ENCODE measurements around the gene GTF2H4.
A peak's percentile ranks its signal among the peaks of the same experiment; 100 is the strongest.

Gene GTF2H4

GRCh38 chr6:30882759-30883684 lies 25.0 kb upstream of the GTF2H4 start:
- ChIA-PET POLR2A (interaction anchor here (0.6 to 1.5 kb wide), 3 partner anchors 39 to 157 kb away, joined by 3 to 9 read pairs (median 3); partner anchors contain the start of gene IER3), CTCF (interaction anchor here (0.6 to 13.1 kb wide), 21 partner anchors 8 to 204 kb away, joined by 3 to 472 read pairs (median 8); partner anchors contain the start of gene VARS2)
- no peak for TF ChIP-seq CTCF (IDR thresholded peaks at IDR 0.05; ENCODE audit: insufficient read depth, low read length, missing control alignments)
- no peak for DNase-seq (ENCODE audit: low read depth, low spot score)
- peak overlapping the region; percentile 82 for H3K4me3 ChIP-seq (ENCODE audit: low read depth, low read length)

- H3K4me3 ChIP-seq (ENCODE audit: low read depth, low read length): peak within 1 kb of the TSS; percentile 82
- POLR2A ChIA-PET: interaction anchor here (0.6 to 1.0 kb wide), 5 partner anchors 40 to 270 kb away, joined by 3 to 5 read pairs (median 3); partner anchors contain the start of gene FLOT1
- no peak for TF ChIP-seq CTCF (IDR thresholded peaks at IDR 0.05; ENCODE audit: insufficient read depth, low read length, missing control alignments)
- CTCF ChIA-PET: interaction anchor here (0.6 to 13.1 kb wide), 17 partner anchors 10 to 205 kb away, joined by 3 to 472 read pairs (median 5); partner anchors contain the start of gene VARS2
- no peak for DNase-seq (ENCODE audit: low read depth, low spot score)
Measured at GRCh38 chr6:30883685-30884520, 24.1 kb upstream of the GTF2H4 start, which contains the start of gene DDR1. DDR1 (plus strand) TSS chr6:30884519; CDS start chr6:30888730, 4,211 bp downstream.

GRCh38 chr6:30884521-30885480 lies 23.2 kb upstream of the GTF2H4 start:
- no peak for TF ChIP-seq CTCF (IDR thresholded peaks at IDR 0.05; ENCODE audit: insufficient read depth, low read length, missing control alignments)
- no peak for DNase-seq (ENCODE audit: low read depth, low spot score)
- peak overlapping the region; percentile 82 for H3K4me3 ChIP-seq (ENCODE audit: low read depth, low read length)
- ChIA-PET CTCF (interaction anchor here (1.0 to 13.1 kb wide), 17 partner anchors 8 to 206 kb away, joined by 3 to 472 read pairs (median 5); partner anchors contain the start of gene VARS2), POLR2A (interaction anchor here (0.6 to 1.0 kb wide), 4 partner anchors 38 to 145 kb away, joined by 3 to 5 read pairs (median 4); partner anchors contain the start of gene FLOT1)

GRCh38 chr6:30885481-30885998 lies 22.5 kb upstream of the GTF2H4 start:
- no peak for TF ChIP-seq CTCF (IDR thresholded peaks at IDR 0.05; ENCODE audit: insufficient read depth, low read length, missing control alignments)
- CTCF ChIA-PET: interaction anchor here (1.3 to 13.1 kb wide), 11 partner anchors 8 to 194 kb away, joined by 3 to 472 read pairs (median 7); no protein-coding TSS in a partner anchor
- peak overlapping the region; percentile 82 for H3K4me3 ChIP-seq (ENCODE audit: low read depth, low read length)
- POLR2A ChIA-PET: interaction anchor here (0.7 to 0.8 kb wide), 3 partner anchors 28 to 133 kb away, joined by 3 to 4 read pairs (median 3); partner anchors contain the start of gene VARS2
- no peak for DNase-seq (ENCODE audit: low read depth, low spot score)
